ENCODE measurements around the gene LRMDA. TPM values are rescaled to one million over a fixed set of nuclear protein-coding genes. Genes with fewer than 3 reads are reported as not detected.
A peak's percentile ranks its signal among the peaks of the same experiment; 100 is the strongest.

The LRMDA gene
- total and polyA plus RNA-seq, 7 donors = 2.8 to 22.2 (median 9.0) TPM

- Histone ChIP-seq H3K4me3 (no peak overlapping the region), H3K36me3 (no peaks in the 10 kb centered on the region), H3K27ac (no peak overlapping the region), H3K27me3 (no peaks in the 10 kb centered on the region), H3K4me1 (peaks cover 0 to 18% (median 15%) of the 10 kb centered on the region in 4 donors), H3K9me3 (no peaks in the 10 kb centered on the region)
- DNase-seq = no peak
- 95% methylated on average over 3 of the region's 3 CpGs for WGBS, 2 donors
- TF ChIP-seq POLR2AphosphoS5 (IDR thresholded peaks at IDR 0.05) (no peak), POLR2A (IDR thresholded peaks at IDR 0.05) (no peak), EP300 (IDR thresholded peaks at IDR 0.05) (no peak), CTCF (IDR thresholded peaks at IDR 0.05) (no peak)
- intact Hi-C loops (cut with DNase I) = no loop called here
Observed at GRCh38 chr10:75709811-75710210, 278.4 kb downstream of the LRMDA start.

GRCh38 chr10:75712242-75712880 lies 280.9 kb downstream of the LRMDA start:
- no peaks in the 10 kb centered on the region for H3K36me3 ChIP-seq
- DNase-seq = no peak
- peak overlapping the region in 1 of 4 donors; percentile 6 for H3K4me3 ChIP-seq
- peaks cover 0 to 14% (median 13%) of the 10 kb centered on the region in 4 donors for H3K4me1 ChIP-seq
- no peaks in the 10 kb centered on the region for H3K9me3 ChIP-seq
- TF ChIP-seq POLR2AphosphoS5 (IDR thresholded peaks at IDR 0.05) (no peak), POLR2A (IDR thresholded peaks at IDR 0.05) (no peak), CTCF (IDR thresholded peaks at IDR 0.05) (no peak), EP300 (IDR thresholded peaks at IDR 0.05) (no peak)
- no peak overlapping the region for H3K27ac ChIP-seq
- intact Hi-C loops (cut with DNase I) = no loop called here
- WGBS, 2 donors = 42 to 67% methylated on average over 22 of the region's 22 CpGs
- H3K27me3 ChIP-seq = no peaks in the 10 kb centered on the region

GRCh38 chr10:75716506-75716905 lies 285.1 kb downstream of the LRMDA start:
- Histone ChIP-seq H3K27ac (no peak overlapping the region), H3K4me1 (no peaks in the 10 kb centered on the region), H3K27me3 (no peaks in the 10 kb centered on the region), H3K9me3 (no peaks in the 10 kb centered on the region), H3K36me3 (no peaks in the 10 kb centered on the region), H3K4me3 (no peak overlapping the region)
- TF ChIP-seq POLR2A (IDR thresholded peaks at IDR 0.05) = no peak
- no peak for TF ChIP-seq POLR2AphosphoS5 (IDR thresholded peaks at IDR 0.05)
- no peak for TF ChIP-seq CTCF (IDR thresholded peaks at IDR 0.05)
- TF ChIP-seq EP300 (IDR thresholded peaks at IDR 0.05) = no peak
- 91 to 95% methylated on average over 3 of the region's 3 CpGs for WGBS, 2 donors
- intact Hi-C loops (cut with DNase I) = no loop called here
- no peak for DNase-seq

- Histone ChIP-seq H3K36me3 (no peaks in the 10 kb centered on the region), H3K27me3 (no peaks in the 10 kb centered on the region), H3K4me3 (no peak overlapping the region), H3K4me1 (no peaks in the 10 kb centered on the region), H3K27ac (no peak overlapping the region), H3K9me3 (no peaks in the 10 kb centered on the region)
- intact Hi-C loops (cut with DNase I) = no loop called here
- no peak for DNase-seq
- 91% methylated on average over 10 of the region's 10 CpGs for WGBS, 2 donors
- TF ChIP-seq CTCF (IDR thresholded peaks at IDR 0.05) (no peak), EP300 (IDR thresholded peaks at IDR 0.05) (no peak), POLR2A (IDR thresholded peaks at IDR 0.05) (no peak), POLR2AphosphoS5 (IDR thresholded peaks at IDR 0.05) (no peak)
Observed at GRCh38 chr10:75717126-75717916, 285.9 kb downstream of the LRMDA start.

Data from sigmoid colon (tissue), 7 donors.